GM19099 (cell line): Measurements from ENCODE around the gene ARHGAP45.

Experiments used
- POLR2A ChIP-seq: IDR thresholded peaks from 3 replicates; pipeline ENCODE4 v1.6.1; 2011; ENCODE audit warnings: low read depth; ENCODE audit not compliant: insufficient read length; ENCODE audit errors: extremely low read depth

Gene ARHGAP45

GRCh38 chr19:1082928-1083816, 16.2 kb downstream of the ARHGAP45 start:
- no peak for TF ChIP-seq POLR2A

GRCh38 chr19:1084024-1084868, 17.3 kb downstream of the ARHGAP45 start:
- no peak for TF ChIP-seq POLR2A

GRCh38 chr19:1085053-1085658, 18.2 kb downstream of the ARHGAP45 start:
- no peak for TF ChIP-seq POLR2A

GRCh38 chr19:1085676-1086442, 18.9 kb downstream of the ARHGAP45 start:
- no peak for TF ChIP-seq POLR2A

GRCh38 chr19:1086613-1087012, 19.6 kb downstream of the ARHGAP45 start:
- no peak for TF ChIP-seq POLR2A

- no peak for TF ChIP-seq POLR2A
Observed at GRCh38 chr19:1087813-1088415, 20.9 kb downstream of the ARHGAP45 start.

GRCh38 chr19:1088416-1089010, 21.5 kb downstream of the ARHGAP45 start:
- TF ChIP-seq POLR2A, result no peak

GRCh38 chr19:1089126-1089771, 22.3 kb downstream of the ARHGAP45 start:
- no peak for TF ChIP-seq POLR2A

- no peak for TF ChIP-seq POLR2A
Observed at GRCh38 chr19:1089891-1090290, 22.9 kb downstream of the ARHGAP45 start.

GRCh38 chr19:1090731-1091543, 24.0 kb downstream of the ARHGAP45 start:
- no peak for TF ChIP-seq POLR2A

GRCh38 chr19:1091544-1092175, 24.7 kb downstream of the ARHGAP45 start:
- no peak for TF ChIP-seq POLR2A

- no peak for TF ChIP-seq POLR2A
Observed at GRCh38 chr19:1093330-1093729, 26.4 kb downstream of the ARHGAP45 start.
